Suppressor macrophage treated with lipopolysaccharide for 1 hour (primary cell): ENCODE measurements around the gene NOS1AP.
"Not testable (repeated sequence)": the region's sequence is repeated elsewhere in the genome, so short reads cannot be mapped to it uniquely, and the experiment has no call there.

ENCODE experiments used
- DNase-seq, 3 donors: peaks; one replicate each; pipeline ENCODE4 v3.0.0-alpha.2; 2020 to 2022

The NOS1AP gene

GRCh38 chr1:162389021-162389818 lies 319.7 kb downstream of the NOS1AP start:
- no peak for DNase-seq

DNA sequence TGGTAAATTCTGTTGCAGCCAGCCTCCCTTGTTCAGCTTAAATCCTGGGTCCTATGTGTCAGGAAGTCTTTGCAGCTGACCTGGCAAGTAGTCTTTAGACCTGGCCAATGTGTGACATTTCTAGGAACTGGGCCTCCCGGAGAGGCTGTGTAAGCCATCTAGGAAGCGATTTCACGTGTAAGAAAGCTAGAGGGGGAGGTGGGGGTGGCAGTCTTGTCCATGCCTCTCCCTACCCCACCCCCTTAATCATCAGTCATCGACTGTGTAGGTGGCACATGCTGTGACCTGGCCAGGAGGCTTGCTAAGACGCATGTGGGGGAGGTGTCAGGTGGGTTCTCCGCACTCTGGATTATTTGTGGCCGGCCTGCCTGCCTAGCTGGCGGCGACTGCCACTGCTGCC lies 320.5 kb downstream of the NOS1AP start:
- no peak for DNase-seq

DNA sequence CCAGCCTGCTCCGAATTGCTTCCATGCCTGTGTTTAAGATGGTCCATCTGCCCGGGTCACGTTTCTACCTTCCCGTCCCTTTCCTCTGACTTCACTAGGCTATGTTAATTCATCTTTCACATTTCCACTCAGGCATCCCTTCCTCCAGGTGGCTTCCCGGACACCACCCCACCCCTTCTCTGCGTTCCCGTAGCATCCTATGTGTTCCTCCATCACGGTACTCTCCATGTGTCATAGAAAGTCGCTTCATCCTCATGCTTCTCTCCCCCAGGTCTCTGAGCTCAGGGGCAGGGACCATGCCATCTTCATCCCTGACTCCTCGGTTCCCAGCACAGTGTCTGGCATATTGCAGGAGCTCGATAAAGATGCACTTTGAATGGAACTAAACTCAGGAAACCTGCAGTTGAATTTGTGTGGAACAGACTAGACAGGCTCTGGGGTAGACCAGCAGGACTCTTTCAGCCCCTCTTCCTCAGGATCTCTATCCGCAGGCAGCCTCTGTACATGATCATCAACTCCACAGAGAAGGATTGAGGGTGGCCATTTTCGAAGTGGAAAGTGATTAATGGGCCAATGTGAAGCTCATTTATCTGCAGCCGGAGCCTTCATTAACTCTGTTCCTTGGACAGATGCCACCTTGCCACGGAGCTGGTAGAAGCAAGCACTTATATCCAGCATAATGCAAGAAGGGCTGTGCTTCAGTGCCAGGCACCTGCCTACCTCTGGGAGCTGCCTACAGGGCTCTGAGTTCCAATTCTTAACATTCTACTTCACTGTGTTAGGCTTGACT lies 321.1 kb downstream of the NOS1AP start:
- DNase-seq, result no peak

DNA sequence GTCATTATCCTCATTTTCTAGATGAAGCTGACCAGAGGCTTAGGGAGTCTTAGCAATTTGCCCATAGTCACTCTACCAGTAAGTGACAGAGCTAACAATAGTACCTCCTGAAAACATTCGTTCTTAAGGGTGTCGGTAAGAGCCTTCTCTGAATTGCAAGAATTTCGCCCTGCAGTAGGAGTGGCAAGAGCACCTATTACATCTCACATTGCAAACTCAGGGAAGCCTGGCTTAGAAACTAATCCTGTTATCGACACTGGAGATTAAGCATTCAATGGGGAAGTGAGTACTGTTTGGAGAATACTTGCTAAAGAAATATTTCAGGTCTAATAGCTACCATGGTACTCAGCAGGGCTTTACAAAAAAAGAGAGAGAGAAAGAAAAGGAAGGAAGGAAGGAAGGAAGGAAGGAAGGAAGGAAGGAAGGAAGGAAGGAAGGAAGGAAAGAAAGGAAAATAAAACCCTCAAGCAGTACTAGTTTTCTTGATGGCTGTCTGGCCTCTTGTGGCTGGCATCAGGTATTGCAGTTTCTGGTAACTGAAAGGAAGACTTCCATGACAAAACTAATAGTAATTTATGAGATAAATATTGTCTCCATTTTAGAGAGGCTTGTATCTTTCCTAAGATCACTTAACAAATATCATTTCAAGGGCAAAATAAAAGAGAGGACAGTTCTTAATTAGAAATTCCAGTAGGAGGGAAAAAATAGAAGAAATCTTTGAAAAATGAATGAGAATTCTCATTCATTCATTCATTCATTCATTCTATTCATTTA lies 322.5 kb downstream of the NOS1AP start:
- peak; percentile 50 to 62 (median 58) for DNase-seq

- no peak for DNase-seq
These were observed 326.9 kb downstream of the NOS1AP start for GRCh38 chr1:162396201-162396906.

- no peak for DNase-seq
These were observed 327.6 kb downstream of the NOS1AP start for GRCh38 chr1:162397039-162397448.

DNA sequence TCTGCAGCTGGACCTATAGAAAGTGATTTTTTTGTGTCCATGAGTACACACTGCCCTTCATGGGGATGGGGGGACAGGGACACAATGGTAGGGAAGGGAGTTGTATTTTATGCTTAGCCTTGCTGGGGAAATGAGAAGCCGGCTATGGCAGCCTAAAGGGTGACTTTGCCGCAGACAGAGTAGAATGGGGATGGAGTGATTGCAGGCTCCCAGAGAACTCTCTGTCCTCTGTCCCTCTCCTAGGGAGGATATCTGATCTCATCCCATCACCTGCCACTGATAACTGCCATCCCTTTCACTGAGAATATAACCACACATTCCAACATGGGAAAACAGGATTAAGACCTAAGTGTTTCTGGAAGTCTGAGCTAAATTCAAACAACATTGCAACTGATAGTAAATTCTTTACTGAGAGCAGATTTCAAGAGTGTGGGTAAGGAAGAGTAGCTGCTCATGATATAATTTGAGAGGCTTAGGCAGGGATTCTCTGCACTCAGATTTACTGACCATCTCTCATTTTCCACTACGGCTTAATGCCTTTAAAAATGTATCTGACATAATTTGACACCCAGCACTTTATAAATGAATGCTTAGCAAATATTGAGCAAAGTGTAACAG lies 328.6 kb downstream of the NOS1AP start:
- no peak for DNase-seq

- no peak for DNase-seq
These were observed 329.6 kb downstream of the NOS1AP start for GRCh38 chr1:162398999-162399580.

DNA sequence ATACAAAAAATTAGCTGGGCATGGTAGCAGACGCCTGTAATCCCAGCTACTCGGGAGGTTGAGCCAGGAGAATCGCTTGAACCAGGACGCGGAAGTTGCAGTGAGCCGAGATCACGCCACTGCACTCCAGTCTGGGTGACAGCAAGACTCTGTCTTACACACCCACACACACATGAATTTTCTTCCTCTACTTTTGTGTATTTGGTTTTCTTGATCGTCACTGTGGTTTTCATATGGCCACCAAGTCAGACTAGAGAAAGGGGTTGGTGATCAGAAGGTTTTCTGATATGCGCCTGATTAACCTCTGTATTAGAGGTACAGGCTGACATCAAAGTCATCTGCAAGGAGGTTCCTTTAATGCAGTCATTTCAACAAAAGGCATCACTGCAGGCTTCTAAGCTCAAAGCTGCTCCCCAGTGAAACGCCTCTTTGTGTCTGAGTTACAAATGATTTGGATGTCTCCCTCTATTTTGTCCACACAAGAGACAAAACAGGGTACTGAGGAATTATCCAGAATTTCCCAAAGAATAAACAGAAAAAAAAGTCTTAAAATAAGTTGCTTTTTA lies 331.4 kb downstream of the NOS1AP start:
- no peak for DNase-seq

DNA sequence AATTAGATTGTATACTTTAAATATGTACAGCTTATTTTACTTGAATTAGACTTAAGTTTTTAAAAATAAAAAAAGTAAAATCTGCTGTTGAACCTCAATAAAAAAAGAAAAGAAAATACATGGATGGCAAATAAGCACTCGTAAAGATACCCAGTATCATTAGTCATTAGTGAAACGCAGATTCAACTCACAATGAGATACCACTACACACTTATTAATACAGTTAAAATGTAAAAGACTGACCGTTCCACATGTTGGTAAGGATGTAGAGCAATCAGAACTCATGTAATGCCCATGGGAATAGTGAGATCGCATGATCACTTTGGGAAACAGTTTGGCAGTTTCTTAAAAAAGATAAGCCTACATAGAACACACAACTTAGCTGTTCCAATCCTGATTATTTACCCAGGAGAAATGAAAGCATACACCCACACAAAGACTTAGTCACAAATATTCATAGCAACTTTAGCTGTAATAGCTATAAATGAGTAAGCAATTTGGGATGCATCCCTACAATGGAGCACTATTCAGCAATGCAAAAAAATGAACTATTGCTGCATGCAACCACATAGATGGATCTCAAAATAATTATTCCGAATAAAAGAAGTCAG lies 335.2 kb downstream of the NOS1AP start:
- peak; percentile 36 to 67 (median 58) for DNase-seq

GRCh38 chr1:162405800-162406199 lies 336.3 kb downstream of the NOS1AP start:
- no peak for DNase-seq

DNA sequence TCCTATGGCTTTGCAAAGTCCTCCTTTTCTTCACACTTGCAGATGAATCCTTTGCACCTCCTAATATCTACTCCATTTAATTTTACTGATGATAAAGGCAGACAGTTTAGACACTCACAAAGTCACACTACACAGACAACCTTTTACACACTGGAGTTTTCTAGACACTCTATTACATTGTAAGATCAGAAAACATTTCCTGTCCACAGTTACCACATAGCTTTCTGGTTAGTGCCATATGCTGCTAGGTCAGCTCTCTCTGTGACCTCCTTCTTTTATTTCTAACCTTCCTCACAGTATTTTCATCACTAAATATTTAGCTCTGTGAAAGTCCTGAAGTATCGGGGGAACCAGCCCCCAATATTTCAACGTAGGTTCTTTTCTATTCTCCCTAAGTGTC lies 337.3 kb downstream of the NOS1AP start:
- DNase-seq, result no peak

- DNase-seq, result no peak
These were observed 338.0 kb downstream of the NOS1AP start for GRCh38 chr1:162407539-162407938.

GRCh38 chr1:162412002-162412401 lies 342.5 kb downstream of the NOS1AP start, which contains the start of gene SH2D1B:
Gene SH2D1B, minus strand, starts transcription at chr1:162412136. Its CDS starts 120 bp downstream, at chr1:162412016.
- DNase-seq, result no peak

GRCh38 chr1:162416215-162416614 lies 346.7 kb downstream of the NOS1AP start:
- no peak for DNase-seq

- no peak for DNase-seq
These were observed 347.4 kb downstream of the NOS1AP start for GRCh38 chr1:162416909-162417308.

DNA sequence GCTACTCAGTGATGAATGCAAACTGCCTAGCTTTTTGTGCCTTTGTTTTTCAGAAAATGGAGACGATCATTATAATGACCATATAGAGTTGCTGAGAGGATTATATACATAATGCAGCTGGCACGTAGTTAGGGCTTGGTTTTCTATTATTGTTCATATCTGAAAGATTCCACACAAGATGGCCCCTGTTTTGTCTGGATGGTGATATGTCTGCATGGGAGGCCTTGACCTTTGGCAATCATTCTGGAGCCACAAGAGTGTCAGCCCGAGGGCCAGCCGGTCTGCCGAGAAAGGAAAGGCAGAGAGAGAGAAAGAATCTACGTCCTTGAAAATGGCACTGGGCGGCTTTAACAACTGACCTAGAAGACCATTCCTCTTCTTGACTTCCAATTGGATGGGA lies 348.2 kb downstream of the NOS1AP start:
- DNase-seq, result no peak

DNA sequence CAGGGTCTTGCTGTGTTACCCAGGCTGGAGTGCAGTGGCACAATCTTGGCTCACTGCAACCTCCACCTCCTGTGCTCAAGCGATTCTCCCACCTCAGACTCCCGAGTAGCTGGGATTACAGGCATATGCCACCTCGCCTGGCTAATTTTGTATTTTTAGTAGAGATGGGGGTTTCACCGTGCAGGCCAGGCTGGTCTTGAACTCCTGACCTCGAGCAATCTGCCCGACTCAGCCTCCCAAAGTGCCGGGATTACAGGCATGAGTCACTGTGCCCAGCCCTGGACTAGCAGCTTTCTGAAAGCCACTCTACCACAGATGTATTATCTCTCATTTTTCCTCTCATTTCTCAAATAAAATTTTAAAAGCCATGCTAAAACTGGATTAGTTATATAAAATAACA lies 349.1 kb downstream of the NOS1AP start:
- DNase-seq, result peak in 1 of 3 donors; percentile 16

- DNase-seq, result not testable (repeated sequence)
These were observed 350.0 kb downstream of the NOS1AP start for GRCh38 chr1:162419450-162419931.
